Measurements from ENCODE around the gene AZGP1.
"Not testable (repeated sequence)": the region's sequence is repeated elsewhere in the genome, so short reads cannot be mapped to it uniquely, and the experiment has no call there.

The AZGP1 gene

DNA sequence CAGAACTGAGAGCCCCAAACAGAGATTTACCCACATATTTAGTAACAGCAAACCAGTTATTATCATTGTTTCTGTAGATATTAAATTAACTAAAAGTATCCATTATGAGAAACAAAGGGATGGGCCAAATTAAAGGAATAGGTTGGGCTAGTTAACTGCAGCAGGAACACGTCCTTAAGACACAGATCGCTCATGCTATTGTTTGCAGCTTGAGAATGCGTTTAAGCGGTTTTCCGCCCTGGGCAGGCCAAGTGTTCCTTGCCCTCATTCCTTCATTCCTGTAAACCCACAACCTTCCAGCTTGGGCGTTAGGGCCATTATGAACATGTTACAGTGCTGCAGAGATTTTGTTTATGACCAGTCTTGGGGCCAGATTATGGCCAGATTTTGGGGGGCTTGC lies 25.0 kb downstream of the AZGP1 start:
- not testable (repeated sequence) for DNase-seq (ENCODE audit: low spot score)

DNA sequence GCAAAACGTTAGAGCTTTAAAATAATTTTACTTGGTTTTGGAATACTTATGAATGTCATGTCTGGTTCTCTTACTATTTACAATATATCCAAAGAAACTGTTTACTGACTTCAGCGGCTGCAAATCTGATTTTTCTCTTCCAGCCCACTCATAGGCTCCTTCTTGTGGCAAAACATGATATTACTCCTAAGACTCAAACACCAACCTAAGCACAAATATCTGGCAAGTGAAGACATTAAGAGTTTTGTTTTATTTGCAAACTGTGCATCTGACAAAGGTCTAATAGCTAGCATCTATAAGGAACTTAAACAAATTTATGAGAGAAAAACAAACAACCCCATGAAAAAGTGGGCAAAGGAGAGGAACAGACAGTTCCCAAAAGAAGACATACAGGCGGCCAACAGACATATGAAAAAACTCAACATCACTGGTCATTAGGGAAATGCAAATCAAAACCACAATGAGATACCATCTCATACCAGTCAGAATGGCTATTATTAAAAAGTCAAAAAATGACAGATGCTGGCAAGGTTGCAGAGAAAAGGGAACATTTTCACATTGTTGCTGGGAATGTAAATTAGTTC lies 26.1 kb downstream of the AZGP1 start:
- DNase-seq (ENCODE audit: low spot score) = no peak

DNA sequence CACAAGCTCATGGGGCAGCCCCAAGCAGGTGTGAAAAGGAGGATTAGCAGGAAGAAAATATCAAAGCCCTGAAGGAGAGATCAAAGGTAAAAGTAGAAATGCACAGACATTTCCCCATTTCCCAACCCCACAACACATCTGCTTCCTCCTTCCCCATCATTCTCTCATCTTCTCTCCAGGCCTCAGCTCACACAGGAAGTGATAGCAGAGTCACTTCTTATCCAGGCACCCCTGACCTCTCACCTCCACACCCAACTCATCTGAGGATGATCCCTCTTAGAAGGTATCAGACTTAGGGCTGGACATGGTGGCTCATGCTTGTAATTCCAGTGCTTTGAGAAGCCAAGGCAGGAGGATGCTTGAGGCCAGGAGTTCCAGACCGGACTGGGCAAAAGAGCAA lies 28.2 kb downstream of the AZGP1 start:
- DNase-seq (ENCODE audit: low spot score) = no peak

DNA sequence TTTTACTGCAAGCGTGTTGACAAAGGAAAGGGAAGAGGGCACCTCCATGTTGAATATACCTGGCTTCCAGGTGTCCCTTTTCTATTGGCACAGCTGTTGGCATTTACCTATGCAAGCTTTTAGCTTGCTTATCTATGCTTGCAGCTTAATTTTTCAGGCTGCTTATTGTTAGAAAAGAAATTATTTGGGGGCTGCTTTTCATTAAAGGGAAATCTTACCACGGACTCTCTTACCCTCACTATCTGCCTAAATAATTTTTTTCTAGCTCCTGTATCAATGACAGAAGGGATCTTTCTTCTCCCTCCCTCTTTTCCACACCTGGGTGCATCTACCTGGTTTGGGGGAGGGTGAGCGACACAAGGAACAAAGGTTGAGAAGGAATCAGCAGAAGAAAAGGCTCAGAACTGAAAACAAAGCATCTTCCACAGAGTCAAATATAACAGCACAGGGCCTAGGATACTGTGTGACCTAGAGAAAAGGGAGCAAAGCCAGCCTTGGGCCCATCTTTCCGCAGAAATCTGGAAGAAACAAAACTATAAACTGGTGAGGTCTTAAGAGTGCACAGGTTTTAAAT lies 31.2 kb downstream of the AZGP1 start:
- DNase-seq (ENCODE audit: low spot score) = no peak

DNA sequence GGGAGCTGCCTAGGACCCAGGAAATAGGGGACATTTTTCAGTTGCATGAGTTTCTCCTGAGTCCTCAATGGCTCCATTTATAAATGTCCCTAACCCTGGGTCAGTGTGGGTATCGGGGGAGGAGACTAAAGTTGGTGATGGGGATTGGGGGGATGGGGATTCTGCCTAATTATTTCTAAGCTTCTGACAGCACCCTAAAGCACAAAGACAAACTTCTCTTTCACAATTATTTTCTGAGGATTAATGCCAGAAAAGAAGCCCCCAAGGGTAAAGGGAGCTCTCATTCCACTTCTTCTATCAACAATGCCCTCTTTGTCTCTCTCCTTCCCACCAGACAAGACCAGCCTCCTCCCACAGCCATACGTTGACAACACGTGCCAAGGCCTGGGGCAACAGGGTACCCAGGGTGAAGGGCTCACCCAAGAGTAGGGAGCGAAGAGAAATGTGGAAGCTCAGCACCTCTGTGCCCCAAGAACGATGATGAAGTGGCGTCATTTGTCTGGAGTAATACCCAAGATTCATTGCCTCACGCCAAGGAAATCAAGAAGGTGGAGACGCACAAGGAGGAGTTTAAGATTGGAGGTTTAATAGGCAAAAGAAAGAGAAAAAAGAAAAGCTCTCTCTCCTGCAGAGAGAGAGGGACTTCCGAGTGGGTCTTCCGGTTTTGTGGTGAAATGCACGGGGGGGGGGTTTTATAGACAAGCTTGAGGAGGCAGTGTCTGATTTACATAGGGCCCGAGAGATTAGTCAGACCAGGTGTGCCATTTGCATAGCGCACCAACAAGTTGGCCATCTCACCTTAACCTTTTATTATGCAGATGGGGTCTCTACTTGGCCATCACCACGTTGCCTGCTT lies 32.0 kb downstream of the AZGP1 start:
- no peak for DNase-seq (ENCODE audit: low spot score)

DNA sequence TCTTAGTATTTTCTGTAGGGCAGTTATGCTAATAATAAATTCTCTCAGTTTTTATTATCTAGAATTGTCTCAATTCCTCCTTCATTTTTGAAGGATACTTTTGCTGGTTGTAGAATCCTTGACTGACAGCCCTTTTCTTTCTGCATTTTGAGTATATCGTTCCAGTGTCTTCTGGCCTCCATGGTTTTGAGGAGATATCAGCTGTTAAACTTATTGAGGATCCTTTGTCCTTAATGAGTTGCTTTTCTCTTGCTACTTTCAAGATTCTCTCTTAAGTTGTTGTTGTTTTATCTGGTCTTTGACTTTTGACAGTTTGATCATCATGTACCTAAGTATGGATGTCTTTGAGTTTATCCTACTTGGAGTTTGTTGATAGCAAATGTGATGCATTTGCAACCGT lies 37.5 kb downstream of the AZGP1 start:
- no peak for DNase-seq (ENCODE audit: low spot score)

DNA sequence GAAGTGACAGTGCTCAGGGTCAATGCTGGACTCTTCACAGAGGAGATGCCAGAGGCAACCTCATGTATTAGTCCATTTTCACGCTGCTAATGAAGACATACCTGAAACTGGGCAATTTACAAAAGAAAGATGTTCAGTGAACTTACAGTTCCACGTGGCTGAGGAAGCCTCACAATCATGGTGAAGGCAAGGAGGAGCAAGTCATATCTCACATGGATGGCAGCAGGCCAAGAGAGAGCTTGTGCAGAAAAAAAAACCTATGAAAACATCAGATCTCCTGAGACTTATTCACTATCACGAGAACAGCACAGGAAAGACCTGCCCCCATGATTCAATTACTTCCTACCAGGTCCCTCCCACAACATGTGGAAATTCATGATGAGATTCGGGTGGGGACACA lies 40.8 kb downstream of the AZGP1 start:
- not testable (repeated sequence) for DNase-seq (ENCODE audit: low spot score)

DNA sequence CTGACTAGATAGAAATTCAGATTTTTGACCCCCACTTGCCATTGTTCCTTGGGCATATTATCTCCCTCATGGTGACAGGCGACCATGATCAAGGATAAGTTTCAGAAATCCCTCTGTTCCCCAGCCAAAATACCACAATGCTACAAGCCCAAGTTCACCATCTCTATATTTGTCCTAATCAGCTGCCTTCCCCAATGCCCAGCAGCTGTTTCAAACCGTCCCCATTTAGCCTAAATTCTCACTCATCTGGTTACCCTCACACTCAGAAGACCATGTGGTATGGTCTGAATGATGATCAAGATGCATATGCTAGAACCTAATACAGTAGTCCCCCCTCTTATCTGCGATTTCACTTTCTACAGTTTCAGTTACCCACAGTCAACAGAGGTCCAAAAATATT lies 45.5 kb downstream of the AZGP1 start:
- DNase-seq (ENCODE audit: low spot score) = no peak

DNA sequence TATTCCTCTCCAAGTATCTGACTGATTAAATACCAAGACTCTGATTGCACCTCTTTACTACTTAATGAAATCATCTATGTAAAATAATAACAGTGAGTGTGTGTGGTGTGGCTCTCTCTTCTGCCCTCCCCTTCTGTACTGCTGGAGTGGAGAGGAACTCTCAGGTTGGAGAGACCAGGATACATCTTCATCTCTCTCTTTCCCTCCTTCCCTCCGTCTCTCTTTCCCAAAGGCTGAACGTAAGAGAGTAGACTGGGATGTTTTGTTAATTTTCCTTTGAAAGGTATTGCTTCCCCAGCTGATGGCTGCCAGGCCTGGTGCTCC lies 46.1 kb downstream of the AZGP1 start:
- DNase-seq (ENCODE audit: low spot score) = no peak

DNA sequence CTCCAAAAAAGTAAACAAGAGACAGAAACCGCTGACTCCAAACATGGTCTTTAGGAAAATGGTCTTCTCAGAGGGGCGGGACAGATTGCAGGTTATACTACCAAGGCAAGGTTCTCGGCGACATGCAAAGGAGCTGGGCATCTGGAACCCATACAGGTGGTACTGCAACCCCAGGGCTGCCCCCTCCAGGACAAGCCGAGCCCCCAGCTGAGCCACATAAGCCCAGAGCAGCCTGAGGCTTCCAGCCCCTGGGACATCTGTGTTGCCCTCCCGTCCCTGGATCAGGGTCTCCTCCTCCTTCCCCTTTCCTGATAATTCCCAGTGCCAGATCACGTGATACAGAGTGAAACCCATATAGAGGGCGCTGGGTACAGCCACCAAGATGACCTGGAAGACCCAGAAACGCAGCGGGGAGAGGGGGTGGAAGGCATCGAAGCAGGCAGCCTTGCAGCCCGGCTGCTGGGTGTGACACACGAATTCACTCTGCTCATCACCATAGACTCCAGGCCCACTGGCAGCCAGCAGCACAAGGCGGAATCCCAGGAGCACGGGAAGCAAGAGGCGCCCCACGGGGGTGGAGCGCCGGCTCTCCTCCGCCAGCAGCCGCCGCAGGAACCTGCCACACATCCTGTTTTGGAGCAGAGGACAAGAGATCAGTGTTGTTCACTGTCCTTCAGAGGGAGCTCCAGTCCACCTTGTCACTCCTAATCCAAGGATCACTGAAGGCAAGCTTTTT lies 46.7 kb downstream of the AZGP1 start, which contains the start of gene GJC3:
GJC3 (minus strand) TSS at position 627 of the 736 bp plus-strand sequence; CDS start at position 627, 0 bp downstream.
- DNase-seq (ENCODE audit: low spot score) = peak; percentile 34

DNA sequence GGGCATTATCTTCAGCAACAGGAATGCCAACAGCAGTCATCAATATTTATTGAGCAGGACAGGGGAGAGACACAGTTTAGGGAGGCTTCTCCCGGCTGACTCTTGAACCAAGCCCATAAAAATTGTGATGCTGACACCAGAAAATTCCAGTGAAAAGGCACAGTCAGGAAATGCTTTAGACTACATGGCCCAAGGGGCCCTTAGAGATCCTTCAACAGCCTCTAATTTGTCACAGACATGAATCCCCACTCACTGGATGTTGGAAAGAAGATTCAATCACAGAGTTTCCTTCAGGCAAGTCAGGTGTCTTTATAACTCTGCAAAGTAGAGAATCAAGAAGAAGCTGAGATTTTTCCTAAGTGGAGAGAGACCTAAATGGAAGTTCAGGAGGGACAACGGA lies 47.6 kb downstream of the AZGP1 start:
- no peak for DNase-seq (ENCODE audit: low spot score)

DNA sequence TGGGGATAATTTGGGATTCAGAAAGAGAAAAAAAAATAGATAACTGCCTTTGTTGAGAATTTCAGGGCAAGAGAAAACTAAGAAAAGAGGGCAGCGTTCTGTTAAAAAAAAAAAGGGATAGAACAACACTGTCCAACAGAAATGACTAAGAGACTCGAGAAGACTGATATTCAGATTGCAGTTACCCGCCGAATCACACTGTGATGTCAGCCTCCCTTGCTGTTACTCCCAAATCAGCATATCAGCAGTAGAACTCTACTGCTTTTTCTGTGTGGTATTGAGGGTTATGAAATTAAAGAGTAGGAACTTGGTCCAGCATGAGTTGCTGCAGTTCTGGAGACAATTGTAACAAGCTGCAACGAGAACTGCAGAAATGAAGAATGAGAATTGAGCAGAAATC lies 48.3 kb downstream of the AZGP1 start:
- DNase-seq (ENCODE audit: low spot score) = no peak

DNA sequence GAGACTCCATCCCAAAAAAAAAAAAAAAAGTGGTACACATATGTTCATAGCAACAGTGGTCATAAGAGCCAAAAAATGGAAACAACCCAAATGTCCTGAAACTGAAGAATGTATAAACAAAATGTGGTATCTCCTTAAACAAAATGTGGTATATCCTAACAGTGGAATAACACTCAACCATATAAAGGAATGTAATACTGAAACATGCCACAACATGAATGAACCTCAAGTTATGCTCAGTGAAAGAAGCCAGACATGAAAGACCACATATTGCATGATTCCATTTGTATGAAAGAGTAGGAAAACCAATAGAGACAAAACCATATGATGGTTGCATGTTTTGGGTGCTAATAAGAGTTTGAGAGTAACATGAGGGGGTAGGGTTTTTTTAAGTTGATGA lies 49.5 kb downstream of the AZGP1 start:
- DNase-seq (ENCODE audit: low spot score) = no peak

DNA sequence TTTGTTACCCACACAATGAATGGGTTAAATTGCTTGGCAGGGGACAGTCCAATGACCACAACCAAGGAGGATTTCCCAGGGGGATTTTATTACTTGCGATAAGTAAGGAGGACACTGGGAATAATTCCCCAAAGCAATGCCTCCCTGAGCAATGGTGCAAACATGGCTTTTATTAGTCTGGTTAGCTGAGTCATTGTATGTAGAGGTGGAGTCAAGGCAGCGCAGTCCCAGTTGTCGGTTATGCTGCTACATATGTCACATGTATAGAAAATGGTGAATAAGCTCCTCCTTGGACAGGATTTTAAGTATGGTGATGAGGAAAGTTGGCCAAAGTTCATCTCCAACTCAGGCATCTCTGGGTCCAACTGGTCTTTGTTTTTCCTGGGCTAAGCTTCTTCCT lies 52.6 kb downstream of the AZGP1 start:
- DNase-seq (ENCODE audit: low spot score) = no peak

DNA sequence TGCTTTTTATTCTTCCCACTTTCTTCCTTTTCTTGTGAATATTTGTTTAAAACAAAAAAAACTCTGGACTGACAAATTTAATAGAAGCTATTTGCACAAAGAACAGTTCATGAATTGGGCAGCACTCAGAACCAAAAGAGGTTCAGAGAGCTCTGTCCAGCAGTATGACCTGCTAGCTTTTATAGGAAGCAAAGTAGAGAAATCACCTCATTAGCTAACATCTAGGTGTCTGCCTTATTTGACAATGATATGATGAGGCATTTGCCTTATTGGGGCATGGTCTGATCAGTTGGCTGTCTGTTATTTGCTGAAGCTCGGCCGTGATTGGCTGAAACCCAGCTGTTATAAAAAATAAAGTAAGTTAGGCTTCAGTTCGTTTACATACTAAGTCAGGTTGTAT lies 55.7 kb downstream of the AZGP1 start:
- no peak for DNase-seq (ENCODE audit: low spot score)

DNA sequence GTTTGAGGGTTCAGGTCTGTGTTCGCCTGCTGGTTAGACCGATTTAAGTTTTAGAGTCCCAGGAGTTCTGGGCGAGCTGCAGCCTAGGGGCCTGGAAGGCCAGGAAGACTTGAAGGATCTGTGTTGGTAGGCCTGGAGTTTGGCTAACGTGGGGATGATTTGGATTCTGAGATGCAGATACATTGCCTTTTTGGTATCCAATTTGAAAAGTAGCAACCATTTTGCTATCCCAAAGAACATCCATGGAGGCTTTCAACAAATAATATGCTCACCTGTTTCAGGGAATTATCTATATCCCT lies 56.1 kb downstream of the AZGP1 start:
- DNase-seq (ENCODE audit: low spot score) = no peak

DNA sequence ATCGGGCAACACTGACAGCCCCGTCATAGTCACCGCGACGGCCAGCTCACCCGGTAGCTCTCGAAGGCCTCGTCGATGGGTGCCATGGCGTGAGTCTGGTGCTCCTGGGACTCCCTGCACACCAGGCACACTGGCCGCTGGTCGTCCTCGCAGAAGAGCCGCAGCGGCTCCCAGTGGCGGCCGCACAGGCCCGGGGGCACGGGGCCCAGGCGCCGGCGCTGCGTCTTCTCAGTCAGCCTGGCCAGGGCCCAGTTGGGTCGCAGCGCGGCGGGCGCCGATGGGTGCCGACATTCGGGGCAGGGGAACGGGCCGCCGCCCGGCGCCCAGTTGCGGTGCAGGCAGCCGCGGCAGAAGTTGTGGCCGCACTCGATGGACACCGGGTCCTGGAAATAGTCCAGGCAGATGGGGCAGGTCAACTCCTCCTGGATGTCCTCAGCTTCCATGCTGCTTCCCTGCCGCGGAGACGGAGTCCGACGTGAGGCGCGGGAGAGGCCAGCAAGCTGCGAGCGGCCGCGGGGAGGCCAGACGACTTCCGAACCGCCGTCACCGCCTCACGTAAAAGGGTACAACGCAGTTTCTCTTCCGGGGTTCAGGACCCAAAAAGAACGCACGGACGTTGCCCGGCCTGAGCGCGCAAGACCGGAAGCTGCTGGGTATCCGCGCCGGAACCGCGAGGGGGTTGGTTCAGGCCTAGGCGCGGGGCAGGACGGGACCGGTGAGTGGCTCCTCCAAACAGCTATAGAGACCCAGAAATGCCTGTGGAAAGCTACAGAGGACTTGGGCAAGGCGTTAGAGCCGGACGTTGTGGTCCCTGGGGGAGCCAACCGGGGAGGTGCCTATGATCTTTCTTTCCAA lies 56.6 kb downstream of the AZGP1 start, which contains the start of gene TRIM4:
TRIM4 (minus strand) TSS at position 572 of the 855 bp plus-strand sequence; CDS start at position 443, 129 bp downstream.
- peak; percentile 95 for DNase-seq (ENCODE audit: low spot score)
